HepG2 (cell line): ENCODE data around the gene SIK3. TPM values are rescaled to one million over a fixed set of nuclear protein-coding genes. Genes with fewer than 3 reads are reported as not detected.

Source experiments
- BORCS8-MEF2B ChIP-seq: sonication (generic); formaldehyde crosslinking; IDR thresholded peaks from 2 replicates; pipeline ENCODE4 v1.8.0; 2022; ENCODE audit warnings: mild to moderate bottlenecking, missing genetic modification reagents
- CHCHD3 ChIP-seq: sonication (generic); formaldehyde crosslinking; IDR thresholded peaks from 2 replicates; pipeline ENCODE4 v1.8.0; 2022; ENCODE audit warnings: mild to moderate bottlenecking, missing genetic modification reagents, moderate library complexity
- EZH2 ChIP-seq: conservative IDR thresholded peaks from 2 replicates; pipeline ENCODE4 v1.6.1; 2012; ENCODE audit warnings: mild to moderate bottlenecking, low read depth, low read length, moderate library complexity
- FOXK2 ChIP-seq: fragments of 450-650 bp; IDR thresholded peaks from 2 replicates; pipeline ENCODE4 v1.6.1; 2016
- PHF5A ChIP-seq: IDR thresholded peaks from one replicate; pipeline ENCODE4 v1.6.1; 2018; ENCODE audit warnings: low read depth, missing genetic modification reagents; ENCODE audit not compliant: unreplicated experiment
- SP2 ChIP-seq: sonication (generic); formaldehyde crosslinking; IDR thresholded peaks from 2 replicates; pipeline ENCODE4 v1.5.1; 2020; ENCODE audit warnings: mild to moderate bottlenecking, missing genetic modification reagents
- TCF12 ChIP-seq, 2 experiments: fragments of 450-650 bp in 1 of 2; sonication (generic) in 1 of 2; formaldehyde crosslinking in 1 of 2; IDR thresholded peaks; 2 replicates each; pipeline versions ENCODE4 v1.6.1 to v1.8.0; 2017 to 2022; ENCODE audit warnings: antibody characterized with exemption in 1 of 2, mild to moderate bottlenecking in 1 of 2, missing genetic modification reagents in 1 of 2, moderate library complexity in 1 of 2
- ZNF446 ChIP-seq: sonication (generic); formaldehyde crosslinking; IDR thresholded peaks from 2 replicates; pipeline ENCODE4 v1.5.0; 2020; ENCODE audit warnings: mild to moderate bottlenecking, missing genetic modification reagents
- ZNF879 ChIP-seq: sonication (generic); formaldehyde crosslinking; IDR thresholded peaks from 2 replicates; pipeline ENCODE4 v1.8.1; 2023; ENCODE audit warnings: missing genetic modification reagents
- polyA plus RNA-seq, 8 experiments: library from polyadenylated mRNA; depleted of rRNA in 3 of 8; stranded (reverse) in 7 of 8; unstranded in 1 of 8; fragments of >200 nt; fragmentation: Illumina TruSeq in 4 of 8; extraction: Trizol in 4 of 8; gene quantifications; 2 replicates each; pipeline versions ENCODE4 v1.2.1 to v1.2.3, GENCODE V29; 2011 to 2016; ENCODE audit warnings: low read depth in 4 of 8, missing spikeins in 1 of 8, mixed read lengths in 1 of 8; ENCODE audit not compliant: insufficient read depth in 1 of 8
- total RNA-seq, 5 experiments: library from RNA; depleted of rRNA; stranded (reverse); fragments of >200 nt; fragmentation: Illumina TruSeq; extraction: Trizol; gene quantifications; 2 replicates each; pipeline ENCODE4 v1.2.3, GENCODE V29; 2016; ENCODE audit warnings: low read depth in 1 of 5
- TF ChIP-seq, protein P1 (sequence below): sonication (generic); formaldehyde crosslinking; conservative IDR thresholded peaks from 2 replicates; pipeline ENCODE4 v1.8.0; 2022; ENCODE audit warnings: missing genetic modification reagents
- TF ChIP-seq, protein P2 (sequence below): IDR thresholded peaks from 2 replicates; pipeline ENCODE4 v1.6.1; 2016; ENCODE audit warnings: mild to moderate bottlenecking
- TF ChIP-seq, protein P3 (sequence below): sonication (generic); formaldehyde crosslinking; conservative IDR thresholded peaks from 2 replicates; pipeline ENCODE4 v1.4.0; 2020; ENCODE audit warnings: mild to moderate bottlenecking, missing genetic modification reagents, moderate library complexity
- TF ChIP-seq, protein P4 (sequence below): sonication (generic); formaldehyde crosslinking; IDR thresholded peaks from 2 replicates; pipeline ENCODE4 v1.4.0; 2020; ENCODE audit warnings: missing genetic modification reagents
- TF ChIP-seq, protein P5 (sequence below): sonication (generic); formaldehyde crosslinking; IDR thresholded peaks from 2 replicates; pipeline ENCODE4 v1.4.0; 2020; ENCODE audit warnings: missing genetic modification reagents

Gene SIK3
- total and polyA plus RNA-seq, 2 of the 13 experiments (the other 11 are each of a cell fraction or from before 2014, with no cell fraction given), result 5.7 to 9.8 TPM

DNA sequence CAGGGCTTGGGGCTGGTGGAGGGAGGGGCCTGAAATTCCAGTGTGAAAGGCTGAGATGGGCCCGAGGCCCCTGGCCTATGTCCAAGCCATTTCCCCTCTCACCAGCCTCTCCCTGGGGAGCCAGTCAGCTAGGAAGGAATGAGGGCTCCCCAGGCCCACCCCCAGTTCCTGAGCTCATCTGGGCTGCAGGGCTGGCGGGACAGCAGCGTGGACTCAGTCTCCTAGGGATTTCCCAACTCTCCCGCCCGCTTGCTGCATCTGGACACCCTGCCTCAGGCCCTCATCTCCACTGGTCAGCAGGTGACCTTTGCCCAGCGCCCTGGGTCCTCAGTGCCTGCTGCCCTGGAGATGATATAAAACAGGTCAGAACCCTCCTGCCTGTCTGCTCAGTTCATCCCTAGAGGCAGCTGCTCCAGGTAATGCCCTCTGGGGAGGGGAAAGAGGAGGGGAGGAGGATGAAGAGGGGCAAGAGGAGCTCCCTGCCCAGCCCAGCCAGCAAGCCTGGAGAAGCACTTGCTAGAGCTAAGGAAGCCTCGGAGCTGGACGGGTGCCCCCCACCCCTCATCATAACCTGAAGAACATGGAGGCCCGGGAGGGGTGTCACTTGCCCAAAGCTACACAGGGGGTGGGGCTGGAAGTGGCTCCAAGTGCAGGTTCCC, 268.6 kb downstream of the SIK3 start, which contains the start of gene APOC3 (continued):
- TF ChIP-seq BORCS8-MEF2B (CRISPR knock-in tag), result no peak
- TF ChIP-seq SP2 (CRISPR knock-in tag), result no peak
- TF ChIP-seq, protein P1, sequence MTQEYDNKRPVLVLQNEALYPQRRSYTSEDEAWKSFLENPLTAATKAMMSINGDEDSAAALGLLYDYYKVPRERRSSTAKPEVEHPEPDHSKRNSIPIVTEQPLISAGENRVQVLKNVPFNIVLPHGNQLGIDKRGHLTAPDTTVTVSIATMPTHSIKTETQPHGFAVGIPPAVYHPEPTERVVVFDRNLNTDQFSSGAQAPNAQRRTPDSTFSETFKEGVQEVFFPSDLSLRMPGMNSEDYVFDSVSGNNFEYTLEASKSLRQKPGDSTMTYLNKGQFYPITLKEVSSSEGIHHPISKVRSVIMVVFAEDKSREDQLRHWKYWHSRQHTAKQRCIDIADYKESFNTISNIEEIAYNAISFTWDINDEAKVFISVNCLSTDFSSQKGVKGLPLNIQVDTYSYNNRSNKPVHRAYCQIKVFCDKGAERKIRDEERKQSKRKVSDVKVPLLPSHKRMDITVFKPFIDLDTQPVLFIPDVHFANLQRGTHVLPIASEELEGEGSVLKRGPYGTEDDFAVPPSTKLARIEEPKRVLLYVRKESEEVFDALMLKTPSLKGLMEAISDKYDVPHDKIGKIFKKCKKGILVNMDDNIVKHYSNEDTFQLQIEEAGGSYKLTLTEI (CRISPR knock-in tag), result no peak
- TF ChIP-seq TCF12 (IDR thresholded peaks at IDR 0.05), result no peak
- TF ChIP-seq TCF12 (CRISPR knock-in tag; IDR thresholded peaks at IDR 0.05), result peak; percentile 42; the same call in 1 of the 2 replicates
- TF ChIP-seq ZNF879 (CRISPR knock-in tag), result no peak; the same call in 1 of the 2 replicates
- TF ChIP-seq PHF5A (CRISPR knock-in tag), result no peak
- TF ChIP-seq, protein P2, sequence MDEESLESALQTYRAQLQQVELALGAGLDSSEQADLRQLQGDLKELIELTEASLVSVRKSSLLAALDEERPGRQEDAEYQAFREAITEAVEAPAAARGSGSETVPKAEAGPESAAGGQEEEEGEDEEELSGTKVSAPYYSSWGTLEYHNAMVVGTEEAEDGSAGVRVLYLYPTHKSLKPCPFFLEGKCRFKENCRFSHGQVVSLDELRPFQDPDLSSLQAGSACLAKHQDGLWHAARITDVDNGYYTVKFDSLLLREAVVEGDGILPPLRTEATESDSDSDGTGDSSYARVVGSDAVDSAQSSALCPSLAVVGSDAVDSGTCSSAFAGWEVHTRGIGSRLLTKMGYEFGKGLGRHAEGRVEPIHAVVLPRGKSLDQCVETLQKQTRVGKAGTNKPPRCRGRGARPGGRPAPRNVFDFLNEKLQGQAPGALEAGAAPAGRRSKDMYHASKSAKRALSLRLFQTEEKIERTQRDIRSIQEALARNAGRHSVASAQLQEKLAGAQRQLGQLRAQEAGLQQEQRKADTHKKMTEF, result peak; percentile 20; the same call in 1 of the 2 replicates
- TF ChIP-seq FOXK2, result no peak
- TF ChIP-seq, protein P3, sequence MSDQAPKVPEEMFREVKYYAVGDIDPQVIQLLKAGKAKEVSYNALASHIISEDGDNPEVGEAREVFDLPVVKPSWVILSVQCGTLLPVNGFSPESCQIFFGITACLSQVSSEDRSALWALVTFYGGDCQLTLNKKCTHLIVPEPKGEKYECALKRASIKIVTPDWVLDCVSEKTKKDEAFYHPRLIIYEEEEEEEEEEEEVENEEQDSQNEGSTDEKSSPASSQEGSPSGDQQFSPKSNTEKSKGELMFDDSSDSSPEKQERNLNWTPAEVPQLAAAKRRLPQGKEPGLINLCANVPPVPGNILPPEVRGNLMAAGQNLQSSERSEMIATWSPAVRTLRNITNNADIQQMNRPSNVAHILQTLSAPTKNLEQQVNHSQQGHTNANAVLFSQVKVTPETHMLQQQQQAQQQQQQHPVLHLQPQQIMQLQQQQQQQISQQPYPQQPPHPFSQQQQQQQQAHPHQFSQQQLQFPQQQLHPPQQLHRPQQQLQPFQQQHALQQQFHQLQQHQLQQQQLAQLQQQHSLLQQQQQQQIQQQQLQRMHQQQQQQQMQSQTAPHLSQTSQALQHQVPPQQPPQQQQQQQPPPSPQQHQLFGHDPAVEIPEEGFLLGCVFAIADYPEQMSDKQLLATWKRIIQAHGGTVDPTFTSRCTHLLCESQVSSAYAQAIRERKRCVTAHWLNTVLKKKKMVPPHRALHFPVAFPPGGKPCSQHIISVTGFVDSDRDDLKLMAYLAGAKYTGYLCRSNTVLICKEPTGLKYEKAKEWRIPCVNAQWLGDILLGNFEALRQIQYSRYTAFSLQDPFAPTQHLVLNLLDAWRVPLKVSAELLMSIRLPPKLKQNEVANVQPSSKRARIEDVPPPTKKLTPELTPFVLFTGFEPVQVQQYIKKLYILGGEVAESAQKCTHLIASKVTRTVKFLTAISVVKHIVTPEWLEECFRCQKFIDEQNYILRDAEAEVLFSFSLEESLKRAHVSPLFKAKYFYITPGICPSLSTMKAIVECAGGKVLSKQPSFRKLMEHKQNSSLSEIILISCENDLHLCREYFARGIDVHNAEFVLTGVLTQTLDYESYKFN (CRISPR knock-in tag), result peak; percentile 89
- TF ChIP-seq, protein P4, sequence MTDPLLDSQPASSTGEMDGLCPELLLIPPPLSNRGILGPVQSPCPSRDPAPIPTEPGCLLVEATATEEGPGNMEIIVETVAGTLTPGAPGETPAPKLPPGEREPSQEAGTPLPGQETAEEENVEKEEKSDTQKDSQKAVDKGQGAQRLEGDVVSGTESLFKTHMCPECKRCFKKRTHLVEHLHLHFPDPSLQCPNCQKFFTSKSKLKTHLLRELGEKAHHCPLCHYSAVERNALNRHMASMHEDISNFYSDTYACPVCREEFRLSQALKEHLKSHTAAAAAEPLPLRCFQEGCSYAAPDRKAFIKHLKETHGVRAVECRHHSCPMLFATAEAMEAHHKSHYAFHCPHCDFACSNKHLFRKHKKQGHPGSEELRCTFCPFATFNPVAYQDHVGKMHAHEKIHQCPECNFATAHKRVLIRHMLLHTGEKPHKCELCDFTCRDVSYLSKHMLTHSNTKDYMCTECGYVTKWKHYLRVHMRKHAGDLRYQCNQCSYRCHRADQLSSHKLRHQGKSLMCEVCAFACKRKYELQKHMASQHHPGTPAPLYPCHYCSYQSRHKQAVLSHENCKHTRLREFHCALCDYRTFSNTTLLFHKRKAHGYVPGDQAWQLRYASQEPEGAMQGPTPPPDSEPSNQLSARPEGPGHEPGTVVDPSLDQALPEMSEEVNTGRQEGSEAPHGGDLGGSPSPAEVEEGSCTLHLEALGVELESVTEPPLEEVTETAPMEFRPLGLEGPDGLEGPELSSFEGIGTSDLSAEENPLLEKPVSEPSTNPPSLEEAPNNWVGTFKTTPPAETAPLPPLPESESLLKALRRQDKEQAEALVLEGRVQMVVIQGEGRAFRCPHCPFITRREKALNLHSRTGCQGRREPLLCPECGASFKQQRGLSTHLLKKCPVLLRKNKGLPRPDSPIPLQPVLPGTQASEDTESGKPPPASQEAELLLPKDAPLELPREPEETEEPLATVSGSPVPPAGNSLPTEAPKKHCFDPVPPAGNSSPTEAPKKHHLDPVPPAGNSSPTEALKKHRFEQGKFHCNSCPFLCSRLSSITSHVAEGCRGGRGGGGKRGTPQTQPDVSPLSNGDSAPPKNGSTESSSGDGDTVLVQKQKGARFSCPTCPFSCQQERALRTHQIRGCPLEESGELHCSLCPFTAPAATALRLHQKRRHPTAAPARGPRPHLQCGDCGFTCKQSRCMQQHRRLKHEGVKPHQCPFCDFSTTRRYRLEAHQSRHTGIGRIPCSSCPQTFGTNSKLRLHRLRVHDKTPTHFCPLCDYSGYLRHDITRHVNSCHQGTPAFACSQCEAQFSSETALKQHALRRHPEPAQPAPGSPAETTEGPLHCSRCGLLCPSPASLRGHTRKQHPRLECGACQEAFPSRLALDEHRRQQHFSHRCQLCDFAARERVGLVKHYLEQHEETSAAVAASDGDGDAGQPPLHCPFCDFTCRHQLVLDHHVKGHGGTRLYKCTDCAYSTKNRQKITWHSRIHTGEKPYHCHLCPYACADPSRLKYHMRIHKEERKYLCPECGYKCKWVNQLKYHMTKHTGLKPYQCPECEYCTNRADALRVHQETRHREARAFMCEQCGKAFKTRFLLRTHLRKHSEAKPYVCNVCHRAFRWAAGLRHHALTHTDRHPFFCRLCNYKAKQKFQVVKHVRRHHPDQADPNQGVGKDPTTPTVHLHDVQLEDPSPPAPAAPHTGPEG (CRISPR knock-in tag), result peak; percentile 44
- peak; percentile 26; the same call in 1 of the 2 replicates for TF ChIP-seq ZNF446 (CRISPR knock-in tag)
- TF ChIP-seq CHCHD3 (CRISPR knock-in tag), result peak; percentile 55
- TF ChIP-seq EZH2, result no peak
- TF ChIP-seq, protein P5, sequence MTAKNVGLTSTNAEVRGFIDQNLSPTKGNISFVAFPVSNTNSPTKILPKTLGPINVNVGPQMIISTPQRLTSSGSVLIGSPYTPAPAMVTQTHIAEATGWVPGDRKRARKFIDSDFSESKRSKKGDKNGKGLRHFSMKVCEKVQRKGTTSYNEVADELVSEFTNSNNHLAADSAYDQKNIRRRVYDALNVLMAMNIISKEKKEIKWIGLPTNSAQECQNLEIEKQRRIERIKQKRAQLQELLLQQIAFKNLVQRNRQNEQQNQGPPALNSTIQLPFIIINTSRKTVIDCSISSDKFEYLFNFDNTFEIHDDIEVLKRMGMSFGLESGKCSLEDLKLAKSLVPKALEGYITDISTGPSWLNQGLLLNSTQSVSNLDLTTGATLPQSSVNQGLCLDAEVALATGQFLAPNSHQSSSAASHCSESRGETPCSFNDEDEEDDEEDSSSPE (CRISPR knock-in tag), result peak; percentile 84
